Measurements from ENCODE around the gene MIPOL1. TPM values are rescaled to one million over a fixed set of nuclear protein-coding genes. Genes with fewer than 3 reads are reported as not detected.

Gene MIPOL1
- total RNA-seq, 1 donor from 2014 or later: 18.4 TPM

DNA sequence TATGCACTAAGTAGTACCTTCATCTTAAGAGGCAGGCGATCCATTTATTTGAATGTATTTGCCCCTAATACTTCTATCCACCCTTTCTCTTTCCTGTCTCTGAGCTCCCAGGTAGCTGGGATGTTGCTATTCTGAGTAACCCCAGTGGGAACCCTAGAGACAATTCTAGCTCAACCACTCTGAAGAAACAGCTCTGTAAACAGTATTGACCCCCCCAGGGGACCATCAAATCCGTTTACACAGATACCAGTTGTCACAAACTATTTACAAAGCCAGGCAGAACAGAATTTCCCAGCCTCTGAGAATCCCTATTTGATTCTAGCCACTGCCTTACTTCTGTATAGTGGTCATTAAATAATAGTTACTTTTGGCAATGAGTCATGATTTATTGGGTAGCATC is 64.9 kb downstream of the MIPOL1 start:
- H3K36me3 Mint-ChIP-seq: no peaks in the 10 kb centered on the region
- no peak overlapping the region for H3K27ac Mint-ChIP-seq
- no peaks in the 10 kb centered on the region for H3K9me3 Mint-ChIP-seq
- Histone ChIP-seq H3K4me2 (peak overlapping the region; percentile 32), H2AFZ (replicated peaks) (no peak overlapping the region), H3K79me2 (ENCODE audit: low read depth) (no peaks in the 10 kb centered on the region), H3K9me3 (ENCODE audit: low read depth) (no peaks in the 10 kb centered on the region), H3K27ac (no peak overlapping the region), H3K36me3 (no peaks in the 10 kb centered on the region), H3K4me1 (peaks cover 14% of the 10 kb centered on the region), H3K27me3 (no peaks in the 10 kb centered on the region), H3K4me3 (no peak overlapping the region), H4K20me1 (ENCODE audit: low read depth) (no peaks in the 10 kb centered on the region), H3F3A (ENCODE audit: low read depth) (peaks cover 8% of the 10 kb centered on the region), H3K9ac (no peak overlapping the region)
- H3K4me3 Mint-ChIP-seq: no peak overlapping the region
- H3K27me3 Mint-ChIP-seq (ENCODE audit: insufficient read depth, low read depth): no peaks in the 10 kb centered on the region
- TF ChIP-seq EZH2phosphoT487 (IDR thresholded peaks at IDR 0.05): no peak
- no peak for TF ChIP-seq CTCF (IDR thresholded peaks at IDR 0.05)
- no peak for TF ChIP-seq EZH2 (IDR thresholded peaks at IDR 0.05)
- peaks cover 7% of the 10 kb centered on the region for H3K4me1 Mint-ChIP-seq
- peak; percentile 71 for DNase-seq (ENCODE audit: low spot score)

- Histone ChIP-seq H3K27me3 (no peaks in the 10 kb centered on the region), H3K27ac (no peak overlapping the region), H3K9me3 (ENCODE audit: low read depth) (no peaks in the 10 kb centered on the region), H3F3A (ENCODE audit: low read depth) (peaks cover 8% of the 10 kb centered on the region), H2AFZ (replicated peaks) (no peak overlapping the region), H3K4me1 (peaks cover 14% of the 10 kb centered on the region), H3K4me2 (peak overlapping the region; percentile 32), H4K20me1 (ENCODE audit: low read depth) (no peaks in the 10 kb centered on the region), H3K36me3 (no peaks in the 10 kb centered on the region), H3K79me2 (ENCODE audit: low read depth) (no peaks in the 10 kb centered on the region), H3K9ac (no peak overlapping the region), H3K4me3 (no peak overlapping the region)
- Mint-ChIP-seq H3K9me3 (no peaks in the 10 kb centered on the region), H3K4me1 (peaks cover 4% of the 10 kb centered on the region), H3K36me3 (no peaks in the 10 kb centered on the region), H3K27me3 (ENCODE audit: insufficient read depth, low read depth) (no peaks in the 10 kb centered on the region), H3K27ac (no peak overlapping the region), H3K4me3 (no peak overlapping the region)
- DNase-seq (ENCODE audit: low spot score): no peak
- TF ChIP-seq EZH2phosphoT487 (IDR thresholded peaks at IDR 0.05) (no peak), CTCF (IDR thresholded peaks at IDR 0.05) (no peak), EZH2 (IDR thresholded peaks at IDR 0.05) (no peak)
Measured at GRCh38 chr14:37263656-37264236, 66.0 kb downstream of the MIPOL1 start.

- Histone ChIP-seq H3K27me3 (no peaks in the 10 kb centered on the region), H3K9me3 (ENCODE audit: low read depth) (no peaks in the 10 kb centered on the region), H2AFZ (replicated peaks) (no peak overlapping the region), H3K79me2 (ENCODE audit: low read depth) (no peaks in the 10 kb centered on the region), H3K4me1 (no peaks in the 10 kb centered on the region), H3K36me3 (no peaks in the 10 kb centered on the region), H3K4me2 (no peak overlapping the region), H3K27ac (no peak overlapping the region), H4K20me1 (ENCODE audit: low read depth) (no peaks in the 10 kb centered on the region), H3F3A (ENCODE audit: low read depth) (peaks cover 4% of the 10 kb centered on the region), H3K4me3 (no peak overlapping the region), H3K9ac (no peak overlapping the region)
- no peak for TF ChIP-seq EZH2phosphoT487 (IDR thresholded peaks at IDR 0.05)
- TF ChIP-seq CTCF (IDR thresholded peaks at IDR 0.05): no peak
- no peak for TF ChIP-seq EZH2 (IDR thresholded peaks at IDR 0.05)
- no peak overlapping the region for H3K4me3 Mint-ChIP-seq
- H3K9me3 Mint-ChIP-seq: no peaks in the 10 kb centered on the region
- H3K27ac Mint-ChIP-seq: no peak overlapping the region
- no peaks in the 10 kb centered on the region for H3K36me3 Mint-ChIP-seq
- no peaks in the 10 kb centered on the region for H3K4me1 Mint-ChIP-seq
- no peak for DNase-seq (ENCODE audit: low spot score)
- no peaks in the 10 kb centered on the region for H3K27me3 Mint-ChIP-seq (ENCODE audit: insufficient read depth, low read depth)
Measured at GRCh38 chr14:37268788-37269187, 71.1 kb downstream of the MIPOL1 start.
